GM23338 (cell line): ENCODE data around the gene C6orf89. TPM values are rescaled to one million over a fixed set of nuclear protein-coding genes. Genes with fewer than 3 reads are reported as not detected.

Experiments
- ATAC-seq: fragments of 200-7000 bp; cut with Tn5 transposase; 3 replicates; pipeline ENCODE4 v1.9.1; 2020
- DNase-seq: peaks from one replicate; pipeline ENCODE4 v3.0.0-alpha.2; 2015; ENCODE audit warnings: low spot score
- H2AFZ ChIP-seq: fragments of 200-600 bp; sonication (generic); 2 replicates; pipeline ENCODE4 v1.8.0; 2016; ENCODE audit warnings: antibody characterized with exemption, mild to moderate bottlenecking, moderate library complexity
- H3F3A ChIP-seq: fragments of 200-600 bp; sonication (generic); replicated peaks from 2 replicates; pipeline ENCODE4 v1.8.0; 2017; ENCODE audit warnings: antibody characterized with exemption, mixed run types, low read depth
- H3K27ac ChIP-seq: fragments of 200-600 bp; sonication (generic); 2 replicates; pipeline ENCODE4 v1.6.1; 2016; ENCODE audit warnings: low read depth
- H3K27me3 ChIP-seq: fragments of 200-600 bp; sonication (generic); 2 replicates; pipeline ENCODE4 v1.8.0; 2016; ENCODE audit warnings: mild to moderate bottlenecking, mixed run types, moderate library complexity; ENCODE audit not compliant: insufficient read depth
- H3K36me3 ChIP-seq: fragments of 200-600 bp; sonication (generic); 2 replicates; pipeline ENCODE4 v1.8.0; 2016; ENCODE audit warnings: mild to moderate bottlenecking; ENCODE audit not compliant: insufficient read depth
- H3K4me1 ChIP-seq: fragments of 200-600 bp; sonication (generic); 2 replicates; pipeline ENCODE4 v1.8.0; 2016; ENCODE audit warnings: mild to moderate bottlenecking, moderate library complexity; ENCODE audit not compliant: insufficient read depth
- H3K4me2 ChIP-seq: fragments of 200-600 bp; sonication (generic); 2 replicates; pipeline ENCODE4 v1.7.1; 2017; ENCODE audit warnings: mixed run types
- H3K4me3 ChIP-seq: fragments of 200-600 bp; sonication (generic); 2 replicates; pipeline ENCODE4 v1.6.1; 2016; ENCODE audit warnings: mixed run types
- H3K79me2 ChIP-seq: fragments of 200-600 bp; sonication (generic); replicated peaks from 2 replicates; pipeline ENCODE4 v1.8.0; 2017; ENCODE audit warnings: mild to moderate bottlenecking; ENCODE audit not compliant: insufficient read depth
- H3K9me2 ChIP-seq: fragments of 200-600 bp; sonication (generic); 2 replicates; pipeline ENCODE4 v1.8.0; 2017; ENCODE audit not compliant: insufficient read depth
- H4K20me1 ChIP-seq: fragments of 200-600 bp; sonication (generic); replicated peaks from 2 replicates; pipeline ENCODE4 v1.8.0; 2017; ENCODE audit warnings: mild to moderate bottlenecking; ENCODE audit not compliant: insufficient read depth
- H3K27ac Mint-ChIP-seq: 2 replicates; pipeline ENCODE4 v1.8.0; 2020; ENCODE audit warnings: inconsistent platforms, mild to moderate bottlenecking, moderate library complexity, mixed read lengths
- H3K27me3 Mint-ChIP-seq: 3 replicates; pipeline ENCODE4 v1.8.0; 2022; ENCODE audit warnings: low read depth, mild to moderate bottlenecking, moderate library complexity, mixed read lengths, inconsistent platforms; ENCODE audit not compliant: insufficient read depth, poor library complexity
- H3K36me3 Mint-ChIP-seq: 3 replicates; pipeline ENCODE4 v1.8.0; 2021; ENCODE audit warnings: low read depth, mild to moderate bottlenecking, inconsistent platforms, moderate library complexity, mixed read lengths
- H3K4me1 Mint-ChIP-seq: 3 replicates; pipeline ENCODE4 v1.8.0; 2020; ENCODE audit warnings: mild to moderate bottlenecking, inconsistent platforms, mixed read lengths
- H3K4me3 Mint-ChIP-seq: 3 replicates; pipeline ENCODE4 v1.8.0; 2021; ENCODE audit warnings: moderate library complexity, mild to moderate bottlenecking, inconsistent platforms, mixed read lengths
- H3K9me3 Mint-ChIP-seq: 3 replicates; pipeline ENCODE4 v1.8.0; 2020; ENCODE audit warnings: moderate library complexity, mild to moderate bottlenecking, inconsistent platforms, mixed read lengths
- CREB1 ChIP-seq: fragments of 250-450 bp; sonication (Bioruptor Pico); IDR thresholded peaks from 2 replicates; pipeline ENCODE4 v1.5.0; 2020; ENCODE audit warnings: low read depth, mild to moderate bottlenecking, moderate library complexity
- EZH2 ChIP-seq: fragments of 200-600 bp; sonication (generic); IDR thresholded peaks from one replicate; pipeline ENCODE4 v1.8.0; 2017; ENCODE audit warnings: antibody characterized with exemption, mild to moderate bottlenecking, low read depth; ENCODE audit not compliant: unreplicated experiment
- EZH2phosphoT487 ChIP-seq: fragments of 200-600 bp; sonication (generic); IDR thresholded peaks from one replicate; pipeline ENCODE4 v1.8.1; 2018; ENCODE audit warnings: antibody characterized with exemption; ENCODE audit not compliant: unreplicated experiment
- JUNB ChIP-seq: IDR thresholded peaks from one replicate; pipeline ENCODE4 v1.6.1; 2016; ENCODE audit warnings: antibody characterized with exemption; ENCODE audit not compliant: unreplicated experiment
- NANOG ChIP-seq: IDR thresholded peaks from 2 replicates; pipeline ENCODE4 v1.6.1; 2016; ENCODE audit warnings: antibody characterized with exemption, borderline replicate concordance
- POLR2AphosphoS5 ChIP-seq: IDR thresholded peaks from 2 replicates; pipeline ENCODE4 v1.6.1; 2016; ENCODE audit warnings: antibody characterized with exemption, low read depth
- STAT1 ChIP-seq: IDR thresholded peaks from one replicate; pipeline ENCODE4 v1.6.1; 2016; ENCODE audit warnings: antibody characterized with exemption; ENCODE audit not compliant: unreplicated experiment
- ZNF114 ChIP-seq: fragments of 250-450 bp; sonication (Bioruptor Pico); IDR thresholded peaks from 2 replicates; pipeline ENCODE4 v1.5.0; 2020; ENCODE audit warnings: mild to moderate bottlenecking, moderate library complexity
- ZNF331 ChIP-seq: fragments of 250-450 bp; sonication (Bioruptor Pico); IDR thresholded peaks from 2 replicates; pipeline ENCODE4 v1.5.0; 2020; ENCODE audit warnings: low read depth, mild to moderate bottlenecking, moderate library complexity
- polyA plus RNA-seq: library from polyadenylated mRNA; unstranded; fragments of >200 nt; fragmentation: Nextera tagmentation; extraction: Ambion mirVana; gene quantifications from 2 replicates; pipeline ENCODE4 v1.2.1, GENCODE V29; 2016
- total RNA-seq: library from RNA; depleted of rRNA; stranded (reverse); fragments of >200 nt; shearing (Covaris generic); gene quantifications from 2 replicates; pipeline ENCODE4 v1.2.3, GENCODE V29; 2014
- TF ChIP-seq, protein P1 (sequence below): fragments of 250-450 bp; sonication (Bioruptor Pico); IDR thresholded peaks from 2 replicates; pipeline ENCODE4 v1.5.0; 2020; ENCODE audit warnings: mild to moderate bottlenecking, moderate library complexity
- TF ChIP-seq, protein P2 (sequence below): IDR thresholded peaks from 2 replicates; pipeline ENCODE4 v1.6.1; 2016; ENCODE audit warnings: antibody characterized with exemption

C6orf89 gene
- total and polyA plus RNA-seq, 2 experiments from 2014 or later = 3.7 to 7.9 TPM

DNA sequence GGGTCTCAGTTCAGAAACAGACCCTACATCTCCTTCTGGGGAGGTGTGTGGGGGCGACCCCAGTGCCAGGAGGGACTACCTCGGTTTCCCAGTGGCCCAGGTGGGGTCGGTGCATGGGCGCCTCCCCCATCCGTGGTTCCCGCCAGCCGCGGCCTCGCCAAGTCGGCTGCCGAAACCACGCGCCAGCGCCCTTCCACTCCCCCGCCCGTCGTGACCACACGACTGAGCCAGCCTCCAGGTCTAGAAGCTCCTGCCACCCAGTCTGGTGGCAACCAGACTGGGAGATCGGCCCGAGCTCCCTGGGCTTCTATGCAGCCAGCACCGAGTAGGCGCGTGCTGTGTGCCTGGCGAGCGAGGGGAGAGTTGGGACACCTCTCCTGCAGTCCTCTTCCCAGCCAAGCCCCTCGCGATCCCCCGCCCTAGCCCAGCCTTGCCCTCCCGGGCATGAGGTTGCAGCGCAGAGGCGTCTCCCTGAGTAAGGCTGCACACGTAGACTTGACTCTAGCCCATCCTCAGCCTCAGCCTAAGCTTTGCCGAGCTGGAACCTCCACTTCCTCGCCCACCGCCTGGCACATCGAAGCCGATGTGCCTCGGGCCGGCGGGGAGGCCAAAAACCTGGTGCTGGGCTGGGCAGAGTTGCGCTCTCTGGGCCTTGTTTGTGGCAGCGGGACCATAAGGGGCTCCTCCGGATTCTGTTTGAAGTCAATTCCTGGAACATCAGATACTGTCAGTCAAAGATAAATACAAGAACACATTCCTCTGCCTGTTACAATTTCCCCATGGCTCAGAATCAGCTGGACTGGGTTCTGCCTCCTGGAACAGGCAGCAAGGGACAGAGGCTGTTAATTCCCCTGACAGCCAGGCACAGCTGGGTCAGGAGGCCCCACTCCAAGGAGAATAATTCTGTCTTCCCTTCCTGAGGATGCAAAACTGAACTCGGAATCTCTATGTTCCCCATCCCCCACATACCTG is 45.0 kb upstream of the C6orf89 start:
- Histone ChIP-seq H3K9me2 (no peaks in the 10 kb centered on the region), H3K79me2 (no peaks in the 10 kb centered on the region), H3K4me3 (peak overlapping the region; percentile 81), H3F3A (no peaks in the 10 kb centered on the region), H3K36me3 (no peaks in the 10 kb centered on the region; the same call in 1 of the 2 replicates), H3K27me3 (peaks cover 62% of the 10 kb centered on the region), H4K20me1 (no peaks in the 10 kb centered on the region), H3K4me2 (peak overlapping the region; percentile 92), H3K27ac (no peak overlapping the region), H2AFZ (peak overlapping the region; percentile 93), H3K4me1 (peaks cover 4% of the 10 kb centered on the region; the same call in 1 of the 2 replicates)
- H3K27ac Mint-ChIP-seq = no peak overlapping the region
- peak; percentile 58 for DNase-seq
- H3K4me1 Mint-ChIP-seq = peaks cover 17% of the 10 kb centered on the region
- TF ChIP-seq EZH2phosphoT487 (peak; percentile 16), ZNF331 (CRISPR knock-in tag) (no peak), EZH2 (peak; percentile 31)
- H3K27me3 Mint-ChIP-seq = peaks cover 58% of the 10 kb centered on the region
- H3K36me3 Mint-ChIP-seq = no peaks in the 10 kb centered on the region
- peak; percentile 63 for ATAC-seq
- H3K9me3 Mint-ChIP-seq = no peaks in the 10 kb centered on the region
- peak overlapping the region; percentile 85 for H3K4me3 Mint-ChIP-seq

DNA sequence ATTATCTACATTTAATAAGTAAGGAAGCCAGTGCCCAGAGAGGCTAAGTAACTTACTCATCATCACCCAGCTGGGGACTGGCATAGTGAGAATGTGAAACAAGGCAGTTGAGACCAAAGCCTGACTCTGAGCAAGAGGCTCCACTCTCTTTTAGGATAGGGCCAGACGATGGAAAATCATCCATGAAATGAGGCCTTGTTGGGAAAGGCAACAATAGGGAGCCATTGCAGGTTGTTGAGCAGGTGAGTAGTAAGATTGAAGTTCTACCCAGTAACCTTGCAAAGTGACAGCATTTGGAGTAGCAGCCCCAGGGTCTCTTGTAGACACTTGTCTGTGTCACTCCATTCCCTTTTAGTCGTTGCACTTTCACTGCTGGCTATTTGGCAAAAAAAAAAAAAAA is 44.0 kb upstream of the C6orf89 start:
- no peak overlapping the region for H3K27ac ChIP-seq
- no peaks in the 10 kb centered on the region for H3K9me2 ChIP-seq
- H3K79me2 ChIP-seq = no peaks in the 10 kb centered on the region
- Mint-ChIP-seq H3K36me3 (no peaks in the 10 kb centered on the region), H3K4me1 (peaks cover 12% of the 10 kb centered on the region), H3K9me3 (no peaks in the 10 kb centered on the region), H3K27me3 (peaks cover 51% of the 10 kb centered on the region), H3K4me3 (no peak overlapping the region), H3K27ac (no peak overlapping the region)
- DNase-seq (no peak), ATAC-seq (no peak)
- no peaks in the 10 kb centered on the region for H3F3A ChIP-seq
- H3K4me3 ChIP-seq = no peak overlapping the region
- no peaks in the 10 kb centered on the region; the same call in 1 of the 2 replicates for H3K36me3 ChIP-seq
- no peak overlapping the region for H3K4me2 ChIP-seq
- peaks cover 4% of the 10 kb centered on the region; the same call in 1 of the 2 replicates for H3K4me1 ChIP-seq
- H2AFZ ChIP-seq = no peak overlapping the region
- H4K20me1 ChIP-seq = no peaks in the 10 kb centered on the region
- H3K27me3 ChIP-seq = peaks cover 53% of the 10 kb centered on the region
- TF ChIP-seq ZNF114 (CRISPR knock-in tag) (no peak), POLR2AphosphoS5 (no peak), STAT1 (no peak), JUNB (no peak), EZH2phosphoT487 (no peak), ZNF331 (CRISPR knock-in tag) (no peak), EZH2 (no peak), NANOG (no peak), CREB1 (CRISPR knock-in tag) (no peak)
- TF ChIP-seq, protein P1, sequence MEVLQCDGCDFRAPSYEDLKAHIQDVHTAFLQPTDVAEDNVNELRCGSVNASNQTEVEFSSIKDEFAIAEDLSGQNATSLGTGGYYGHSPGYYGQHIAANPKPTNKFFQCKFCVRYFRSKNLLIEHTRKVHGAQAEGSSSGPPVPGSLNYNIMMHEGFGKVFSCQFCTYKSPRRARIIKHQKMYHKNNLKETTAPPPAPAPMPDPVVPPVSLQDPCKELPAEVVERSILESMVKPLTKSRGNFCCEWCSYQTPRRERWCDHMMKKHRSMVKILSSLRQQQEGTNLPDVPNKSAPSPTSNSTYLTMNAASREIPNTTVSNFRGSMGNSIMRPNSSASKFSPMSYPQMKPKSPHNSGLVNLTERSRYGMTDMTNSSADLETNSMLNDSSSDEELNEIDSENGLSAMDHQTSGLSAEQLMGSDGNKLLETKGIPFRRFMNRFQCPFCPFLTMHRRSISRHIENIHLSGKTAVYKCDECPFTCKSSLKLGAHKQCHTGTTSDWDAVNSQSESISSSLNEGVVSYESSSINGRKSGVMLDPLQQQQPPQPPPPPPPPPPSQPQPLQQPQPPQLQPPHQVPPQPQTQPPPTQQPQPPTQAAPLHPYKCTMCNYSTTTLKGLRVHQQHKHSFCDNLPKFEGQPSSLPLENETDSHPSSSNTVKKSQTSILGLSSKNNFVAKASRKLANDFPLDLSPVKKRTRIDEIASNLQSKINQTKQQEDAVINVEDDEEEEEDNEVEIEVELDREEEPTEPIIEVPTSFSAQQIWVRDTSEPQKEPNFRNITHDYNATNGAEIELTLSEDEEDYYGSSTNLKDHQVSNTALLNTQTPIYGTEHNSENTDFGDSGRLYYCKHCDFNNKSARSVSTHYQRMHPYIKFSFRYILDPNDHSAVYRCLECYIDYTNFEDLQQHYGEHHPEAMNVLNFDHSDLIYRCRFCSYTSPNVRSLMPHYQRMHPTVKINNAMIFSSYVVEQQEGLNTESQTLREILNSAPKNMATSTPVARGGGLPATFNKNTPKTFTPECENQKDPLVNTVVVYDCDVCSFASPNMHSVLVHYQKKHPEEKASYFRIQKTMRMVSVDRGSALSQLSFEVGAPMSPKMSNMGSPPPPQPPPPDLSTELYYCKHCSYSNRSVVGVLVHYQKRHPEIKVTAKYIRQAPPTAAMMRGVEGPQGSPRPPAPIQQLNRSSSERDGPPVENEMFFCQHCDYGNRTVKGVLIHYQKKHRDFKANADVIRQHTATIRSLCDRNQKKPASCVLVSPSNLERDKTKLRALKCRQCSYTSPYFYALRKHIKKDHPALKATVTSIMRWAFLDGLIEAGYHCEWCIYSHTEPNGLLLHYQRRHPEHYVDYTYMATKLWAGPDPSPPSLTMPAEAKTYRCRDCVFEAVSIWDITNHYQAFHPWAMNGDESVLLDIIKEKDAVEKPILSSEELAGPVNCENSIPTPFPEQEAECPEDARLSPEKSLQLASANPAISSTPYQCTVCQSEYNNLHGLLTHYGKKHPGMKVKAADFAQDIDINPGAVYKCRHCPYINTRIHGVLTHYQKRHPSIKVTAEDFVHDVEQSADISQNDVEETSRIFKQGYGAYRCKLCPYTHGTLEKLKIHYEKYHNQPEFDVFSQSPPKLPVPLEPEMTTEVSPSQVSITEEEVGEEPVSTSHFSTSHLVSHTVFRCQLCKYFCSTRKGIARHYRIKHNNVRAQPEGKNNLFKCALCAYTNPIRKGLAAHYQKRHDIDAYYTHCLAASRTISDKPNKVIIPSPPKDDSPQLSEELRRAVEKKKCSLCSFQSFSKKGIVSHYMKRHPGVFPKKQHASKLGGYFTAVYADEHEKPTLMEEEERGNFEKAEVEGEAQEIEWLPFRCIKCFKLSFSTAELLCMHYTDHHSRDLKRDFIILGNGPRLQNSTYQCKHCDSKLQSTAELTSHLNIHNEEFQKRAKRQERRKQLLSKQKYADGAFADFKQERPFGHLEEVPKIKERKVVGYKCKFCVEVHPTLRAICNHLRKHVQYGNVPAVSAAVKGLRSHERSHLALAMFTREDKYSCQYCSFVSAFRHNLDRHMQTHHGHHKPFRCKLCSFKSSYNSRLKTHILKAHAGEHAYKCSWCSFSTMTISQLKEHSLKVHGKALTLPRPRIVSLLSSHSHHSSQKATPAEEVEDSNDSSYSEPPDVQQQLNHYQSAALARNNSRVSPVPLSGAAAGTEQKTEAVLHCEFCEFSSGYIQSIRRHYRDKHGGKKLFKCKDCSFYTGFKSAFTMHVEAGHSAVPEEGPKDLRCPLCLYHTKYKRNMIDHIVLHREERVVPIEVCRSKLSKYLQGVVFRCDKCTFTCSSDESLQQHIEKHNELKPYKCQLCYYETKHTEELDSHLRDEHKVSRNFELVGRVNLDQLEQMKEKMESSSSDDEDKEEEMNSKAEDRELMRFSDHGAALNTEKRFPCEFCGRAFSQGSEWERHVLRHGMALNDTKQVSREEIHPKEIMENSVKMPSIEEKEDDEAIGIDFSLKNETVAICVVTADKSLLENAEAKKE (CRISPR knock-in tag) = no peak
- TF ChIP-seq, protein P2, sequence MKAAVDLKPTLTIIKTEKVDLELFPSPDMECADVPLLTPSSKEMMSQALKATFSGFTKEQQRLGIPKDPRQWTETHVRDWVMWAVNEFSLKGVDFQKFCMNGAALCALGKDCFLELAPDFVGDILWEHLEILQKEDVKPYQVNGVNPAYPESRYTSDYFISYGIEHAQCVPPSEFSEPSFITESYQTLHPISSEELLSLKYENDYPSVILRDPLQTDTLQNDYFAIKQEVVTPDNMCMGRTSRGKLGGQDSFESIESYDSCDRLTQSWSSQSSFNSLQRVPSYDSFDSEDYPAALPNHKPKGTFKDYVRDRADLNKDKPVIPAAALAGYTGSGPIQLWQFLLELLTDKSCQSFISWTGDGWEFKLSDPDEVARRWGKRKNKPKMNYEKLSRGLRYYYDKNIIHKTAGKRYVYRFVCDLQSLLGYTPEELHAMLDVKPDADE = no peak
